Spleen (tissue), 11 donors: ENCODE data around the gene FHL1. TPM values are rescaled to one million over a fixed set of nuclear protein-coding genes. Genes with fewer than 3 reads are reported as not detected.
A peak's percentile ranks its signal among the peaks of the same experiment; 100 is the strongest.
"Not testable (repeated sequence)": the region's sequence is repeated elsewhere in the genome, so short reads cannot be mapped to it uniquely, and the experiment has no call there.

Source experiments
- DNase-seq: peaks from one replicate; pipeline ENCODE4 v3.0.0-alpha.2; 2020
- H3K27ac ChIP-seq, 8 donors: fragments of 200-600 bp; sonication (generic) in 7 of 8; 1 replicate in 4 of 8; 2 replicates in 4 of 8; pipeline versions ENCODE4 v1.5.0 to v1.8.0; 2016 to 2021; ENCODE audit warnings: inconsistent platforms in 4 of 8, mild to moderate bottlenecking in 4 of 8, moderate library complexity in 1 of 8
- H3K27me3 ChIP-seq, 7 donors: fragments of 200-600 bp; sonication (generic) in 6 of 7; replicated peaks in 1 of 7; 1 replicate in 4 of 7; 2 replicates in 3 of 7; pipeline versions ENCODE4 v1.5.0 to v1.8.0; 2016 to 2021; ENCODE audit warnings: inconsistent platforms in 3 of 7, mild to moderate bottlenecking in 1 of 7
- H3K36me3 ChIP-seq, 6 donors: fragments of 200-600 bp; sonication (generic) in 5 of 6; 1 replicate in 4 of 6; 2 replicates in 2 of 6; pipeline versions ENCODE4 v1.5.0 to v1.8.0; 2016 to 2021; ENCODE audit warnings: inconsistent platforms in 2 of 6
- H3K4me1 ChIP-seq, 6 donors: fragments of 200-600 bp; sonication (generic) in 5 of 6; 1 replicate in 3 of 6; 2 replicates in 3 of 6; pipeline versions ENCODE4 v1.5.0 to v1.8.0; 2016 to 2021; ENCODE audit warnings: inconsistent platforms in 3 of 6
- H3K4me3 ChIP-seq, 8 donors: fragments of 200-600 bp; sonication (generic) in 7 of 8; 1 replicate in 4 of 8; 2 replicates in 4 of 8; pipeline versions ENCODE4 v1.5.0 to v1.8.0; 2016 to 2021; ENCODE audit warnings: inconsistent platforms in 4 of 8, mild to moderate bottlenecking in 4 of 8, moderate library complexity in 2 of 8
- H3K9me3 ChIP-seq, 8 donors: fragments of 200-600 bp; sonication (generic) in 7 of 8; 1 replicate in 4 of 8; 2 replicates in 4 of 8; pipeline versions ENCODE4 v1.5.0 to v1.8.0; 2016 to 2021; ENCODE audit warnings: inconsistent platforms in 4 of 8
- POLR2A ChIP-seq, 3 donors: fragments of 450-650 bp; IDR thresholded peaks; one replicate each; pipeline ENCODE4 v1.5.1; 2017; ENCODE audit warnings: antibody characterized with exemption in 3 of 3, mild to moderate bottlenecking in 1 of 3
- POLR2AphosphoS5 ChIP-seq, 3 donors: sonication (generic); formaldehyde crosslinking; IDR thresholded peaks; one replicate each; pipeline ENCODE4 v1.5.1; 2017; ENCODE audit warnings: antibody characterized with exemption in 3 of 3
- WGBS, 5 donors: extraction: QIAGEN DNeasy Blood & Tissue Kit in 3 of 5; methylation state at CpG; one replicate each; pipeline versions ENCODE4 v1.1.5 to v1.1.7; 2013 to 2018; 5-methylcytosine and 5-hydroxymethylcytosine counted together
- intact Hi-C: fragments of 100-400 bp; cut with DNase I; formaldehyde crosslinking; loops from one replicate; pipeline ENCODE4 v1.15.0; 2023; ENCODE audit warnings: low total_unique reads
- polyA plus RNA-seq, 3 donors: library from polyadenylated mRNA; stranded (reverse); fragments of 200-250 nt; gene quantifications; one replicate each; pipeline ENCODE4 v1.2.1, GENCODE V29; 2013
- total RNA-seq, 7 donors: library from RNA; depleted of rRNA in 3 of 7; stranded (reverse); fragments of >200 nt in 3 of 7; fragmentation: NEBNext Ultra II Directional in 4 of 7; extraction: Animal tissue kit (Norgen Biotek cat#: 25700) in 4 of 7; gene quantifications; one replicate each; pipeline versions ENCODE4 v1.1.0 to v1.2.1, GENCODE V29; 2016 to 2021
- TF ChIP-seq, protein P1 (sequence below), 11 experiments: fragments of 200-600 bp in 7 of 11; fragments of 450-650 bp in 4 of 11; sonication (generic) in 4 of 11; IDR thresholded peaks in 8 of 11; conservative IDR thresholded peaks in 3 of 11; 1 replicate in 7 of 11; 2 replicates in 4 of 11; pipeline versions ENCODE4 v1.4.0 to v1.8.0; 2016 to 2021; ENCODE audit warnings: antibody characterized with exemption in 11 of 11, inconsistent platforms in 4 of 11, mild to moderate bottlenecking in 1 of 11
- donor health status: healthy with polysubstance abuse.
- donor health status: DM: no; HTN: no; CAD: no; lungs with moderate emphysema.
- donor health status: DM: no; HTN: no; CAD: no.
- donor health status: Bipolar disorder and iron deficiency.
- donor health status: healthy.
- donor health status: DM: no; HTN: no; CAD: no.
- donor health status: DM: yes; HTN: yes; CAD: no.

FHL1 gene
- total and polyA plus RNA-seq, 10 donors, result 33.0 to 108 (median 61.5) TPM

GRCh38 chrX:136227948-136228838 is 80.9 kb downstream of the FHL1 start:
- no peak for DNase-seq
- intact Hi-C loops, result no loop called here
- Histone ChIP-seq H3K36me3 (peaks cover 0 to 70% (median 15%) of the 10 kb centered on the region in 6 donors), H3K4me1 (peaks cover 0 to 17% (median 2%) of the 10 kb centered on the region in 6 donors), H3K9me3 (no peaks in the 10 kb centered on the region), H3K27me3 (no peaks in the 10 kb centered on the region), H3K4me3 (no peak overlapping the region), H3K27ac (peak overlapping the region in 5 of 8 donors; percentile 31 to 63 (median 61))
- 23 to 68% (median 36%) methylated on average over 8 of the region's 8 CpGs for WGBS, 5 donors
- TF ChIP-seq POLR2A (IDR thresholded peaks at IDR 0.05) (no peak), POLR2AphosphoS5 (IDR thresholded peaks at IDR 0.05) (no peak)
- TF ChIP-seq, protein P1, sequence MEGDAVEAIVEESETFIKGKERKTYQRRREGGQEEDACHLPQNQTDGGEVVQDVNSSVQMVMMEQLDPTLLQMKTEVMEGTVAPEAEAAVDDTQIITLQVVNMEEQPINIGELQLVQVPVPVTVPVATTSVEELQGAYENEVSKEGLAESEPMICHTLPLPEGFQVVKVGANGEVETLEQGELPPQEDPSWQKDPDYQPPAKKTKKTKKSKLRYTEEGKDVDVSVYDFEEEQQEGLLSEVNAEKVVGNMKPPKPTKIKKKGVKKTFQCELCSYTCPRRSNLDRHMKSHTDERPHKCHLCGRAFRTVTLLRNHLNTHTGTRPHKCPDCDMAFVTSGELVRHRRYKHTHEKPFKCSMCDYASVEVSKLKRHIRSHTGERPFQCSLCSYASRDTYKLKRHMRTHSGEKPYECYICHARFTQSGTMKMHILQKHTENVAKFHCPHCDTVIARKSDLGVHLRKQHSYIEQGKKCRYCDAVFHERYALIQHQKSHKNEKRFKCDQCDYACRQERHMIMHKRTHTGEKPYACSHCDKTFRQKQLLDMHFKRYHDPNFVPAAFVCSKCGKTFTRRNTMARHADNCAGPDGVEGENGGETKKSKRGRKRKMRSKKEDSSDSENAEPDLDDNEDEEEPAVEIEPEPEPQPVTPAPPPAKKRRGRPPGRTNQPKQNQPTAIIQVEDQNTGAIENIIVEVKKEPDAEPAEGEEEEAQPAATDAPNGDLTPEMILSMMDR (IDR thresholded peaks at IDR 0.05 in 8 of 11, conservative IDR thresholded peaks at IDR 0.05 in 3 of 11), result no peak

- no peaks in the 10 kb centered on the region for H3K9me3 ChIP-seq
- peaks cover 0 to 17% (median 2%) of the 10 kb centered on the region in 6 donors for H3K4me1 ChIP-seq
- H3K27me3 ChIP-seq, result no peaks in the 10 kb centered on the region
- no peak overlapping the region for H3K4me3 ChIP-seq
- TF ChIP-seq, protein P1 (IDR thresholded peaks at IDR 0.05 in 8 of 11, conservative IDR thresholded peaks at IDR 0.05 in 3 of 11), result no peak
- TF ChIP-seq POLR2AphosphoS5 (IDR thresholded peaks at IDR 0.05) (no peak), POLR2A (IDR thresholded peaks at IDR 0.05) (no peak)
- DNase-seq, result no peak
- peak overlapping the region in 5 of 8 donors; percentile 31 to 63 (median 61) for H3K27ac ChIP-seq
- intact Hi-C loops, result no loop called here
- H3K36me3 ChIP-seq, result peaks cover 0 to 66% (median 14%) of the 10 kb centered on the region in 6 donors
- WGBS, 5 donors, result 41 to 60% (median 58%) methylated on average over 3 of the region's 3 CpGs
Observed at GRCh38 chrX:136228839-136229207, 81.5 kb downstream of the FHL1 start.

- Histone ChIP-seq H3K4me1 (no peaks in the 10 kb centered on the region), H3K36me3 (peaks cover 0 to 81% (median 11%) of the 10 kb centered on the region in 6 donors), H3K27ac (no peak overlapping the region), H3K27me3 (no peaks in the 10 kb centered on the region), H3K4me3 (no peak overlapping the region), H3K9me3 (no peaks in the 10 kb centered on the region)
- WGBS, 5 donors, result 60 to 90% (median 73%) methylated on average over 3 of the region's 3 CpGs
- TF ChIP-seq, protein P1 (IDR thresholded peaks at IDR 0.05 in 8 of 11, conservative IDR thresholded peaks at IDR 0.05 in 3 of 11), result no peak
- TF ChIP-seq POLR2A (IDR thresholded peaks at IDR 0.05) (no peak), POLR2AphosphoS5 (IDR thresholded peaks at IDR 0.05) (no peak)
- no peak for DNase-seq
- intact Hi-C loops, result no loop called here
Observed at GRCh38 chrX:136237074-136237473, 89.7 kb downstream of the FHL1 start.

DNA sequence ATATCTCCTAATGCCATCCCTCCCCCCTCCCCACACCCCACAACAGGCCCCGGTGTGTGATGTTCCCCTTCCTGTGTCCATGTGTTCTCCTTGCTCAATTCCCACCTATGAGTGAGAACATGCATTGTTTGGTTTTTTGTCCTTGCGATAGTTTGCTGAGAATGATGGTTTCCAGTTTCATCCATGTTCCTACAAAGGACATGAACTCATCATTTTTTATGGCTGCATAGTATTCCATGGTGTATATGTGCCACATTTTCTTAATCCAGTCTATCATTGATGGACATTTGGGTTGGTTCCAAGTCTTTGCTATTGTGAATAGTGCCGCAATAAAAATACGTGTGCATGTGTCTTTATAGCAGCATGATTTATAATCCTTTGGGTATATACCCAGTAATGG is 90.5 kb downstream of the FHL1 start:
- 82 to 95% (median 92%) methylated on average over 2 to 4 of the region's 4 CpGs for WGBS, 5 donors

More for the DNA sequence above, 90.5 kb downstream of the FHL1 start:
- H3K9me3 ChIP-seq, DNase-seq, intact Hi-C loops, H3K27me3 ChIP-seq, H3K4me3 ChIP-seq, H3K27ac ChIP-seq, H3K4me1 ChIP-seq: not testable (repeated sequence)
- H3K36me3 ChIP-seq, result peaks cover 0 to 86% (median 10%) of the 10 kb centered on the region in 6 donors
